Gastroesophageal sphincter (tissue), 4 donors: ENCODE measurements around the gene RAPGEF1. TPM values are rescaled to one million over a fixed set of nuclear protein-coding genes. Genes with fewer than 3 reads are reported as not detected.

Experiments
- ATAC-seq: fragments of 150-250 bp; one replicate; pipeline ENCODE4 v1.9.1; 2016; ENCODE audit warnings: mild to moderate bottlenecking, moderate library complexity
- H3K27ac ChIP-seq, 4 donors: fragments of 200-600 bp; sonication (generic) in 3 of 4; 1 replicate in 3 of 4; 2 replicates in 1 of 4; pipeline ENCODE4 v1.5.1; 2016 to 2019
- H3K27me3 ChIP-seq: fragments of 200-600 bp; sonication (generic); one replicate; pipeline ENCODE4 v1.5.1; 2019
- H3K36me3 ChIP-seq, 2 donors: fragments of 200-600 bp; sonication (generic); one replicate each; pipeline ENCODE4 v1.5.1; 2019; ENCODE audit warnings: control low read depth in 1 of 2
- H3K4me1 ChIP-seq, 3 donors: fragments of 200-600 bp; sonication (generic); 1 replicate in 2 of 3; 2 replicates in 1 of 3; pipeline ENCODE4 v1.5.1; 2016 to 2019; ENCODE audit warnings: control low read depth in 2 of 3
- H3K4me3 ChIP-seq, 2 donors: fragments of 200-600 bp; sonication (generic); one replicate each; pipeline ENCODE4 v1.5.1; 2019; ENCODE audit warnings: mild to moderate bottlenecking in 1 of 2, moderate library complexity in 1 of 2
- H3K9me3 ChIP-seq, 3 donors: fragments of 200-600 bp; sonication (generic); one replicate each; pipeline ENCODE4 v1.5.1; 2017 to 2019; ENCODE audit warnings: control low read depth in 2 of 3
- CTCF ChIP-seq, 4 experiments: fragments of 200-600 bp in 2 of 4; fragments of 450-650 bp in 2 of 4; sonication (generic) in 1 of 4; IDR thresholded peaks; one replicate each; pipeline ENCODE4 v1.5.1; 2017 to 2019; ENCODE audit warnings: antibody characterized with exemption in 4 of 4, mild to moderate bottlenecking in 2 of 4, moderate library complexity in 2 of 4
- EP300 ChIP-seq: sonication (generic); formaldehyde crosslinking; IDR thresholded peaks from one replicate; pipeline ENCODE4 v1.6.1; 2017; ENCODE audit warnings: antibody characterized with exemption, mild to moderate bottlenecking
- POLR2A ChIP-seq, 2 donors: fragments of 450-650 bp; IDR thresholded peaks; one replicate each; pipeline ENCODE4 v1.6.1; 2017; ENCODE audit warnings: antibody characterized with exemption in 2 of 2, mild to moderate bottlenecking in 2 of 2, moderate library complexity in 1 of 2
- POLR2AphosphoS5 ChIP-seq: sonication (generic); formaldehyde crosslinking; IDR thresholded peaks from one replicate; pipeline ENCODE4 v1.6.1; 2017; ENCODE audit warnings: antibody characterized with exemption
- WGBS, 2 donors: methylation state at CpG; one replicate each; pipeline ENCODE4 v1.1.5; 2018; ENCODE audit warnings: low coverage in 1 of 2; 5-methylcytosine and 5-hydroxymethylcytosine counted together
- total RNA-seq, 4 donors: library from RNA; depleted of rRNA; stranded (reverse); fragments of >200 nt; gene quantifications; one replicate each; pipeline ENCODE4 v1.1.0, GENCODE V29; 2016

RAPGEF1 gene
- total RNA-seq, 4 donors from 2014 or later = 47.5 to 162 (median 77.6) TPM

DNA sequence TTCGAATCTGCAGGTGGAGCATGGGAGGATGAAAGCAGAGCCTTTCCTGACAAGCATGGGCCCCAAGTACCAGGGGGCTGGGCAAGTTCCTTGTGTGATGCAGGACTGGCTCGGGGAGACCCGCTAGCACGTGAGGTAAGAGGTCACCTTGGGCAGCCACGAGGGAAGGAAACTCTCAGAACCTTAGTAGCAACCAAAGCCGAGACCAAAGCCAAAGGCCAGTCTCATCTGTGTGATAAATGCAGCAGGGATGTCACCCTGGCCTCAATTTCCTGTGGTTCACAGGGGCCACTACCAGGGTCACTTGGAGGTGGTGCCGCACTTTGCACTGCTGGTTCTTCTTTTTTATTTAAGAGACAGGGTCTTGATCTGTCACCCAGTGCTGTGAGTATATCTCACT is 155.0 kb downstream of the RAPGEF1 start:
- Histone ChIP-seq H3K36me3 (peaks cover 0 to 90% of the 10 kb centered on the region in 2 donors), H3K4me1 (peaks cover 0 to 4% (median 0%) of the 10 kb centered on the region in 3 donors), H3K4me3 (no peak overlapping the region), H3K27ac (no peak overlapping the region), H3K27me3 (no peaks in the 10 kb centered on the region), H3K9me3 (no peaks in the 10 kb centered on the region)
- WGBS, 2 donors = 53 to 61% methylated on average over 2 to 5 of the region's 7 CpGs
- no peak for TF ChIP-seq POLR2AphosphoS5
- TF ChIP-seq EP300 = no peak
- TF ChIP-seq POLR2A (IDR thresholded peaks at IDR 0.05) = no peak
- no peak for TF ChIP-seq CTCF (IDR thresholded peaks at IDR 0.05)
- ATAC-seq = no peak

- no peaks in the 10 kb centered on the region for H3K27me3 ChIP-seq
- H3K27ac ChIP-seq = no peak overlapping the region
- H3K9me3 ChIP-seq = no peaks in the 10 kb centered on the region
- WGBS, 2 donors = no CpG with 5 or more reads among the region's 27 CpGs
- ATAC-seq = no peak
- no peak overlapping the region for H3K4me3 ChIP-seq
- TF ChIP-seq EP300 = no peak
- TF ChIP-seq POLR2A (IDR thresholded peaks at IDR 0.05) = no peak
- TF ChIP-seq CTCF (IDR thresholded peaks at IDR 0.05) = no peak
- no peak for TF ChIP-seq POLR2AphosphoS5
- H3K36me3 ChIP-seq = peaks cover 0 to 90% of the 10 kb centered on the region in 2 donors
- H3K4me1 ChIP-seq = peaks cover 0 to 6% (median 0%) of the 10 kb centered on the region in 3 donors
These were observed 155.9 kb downstream of the RAPGEF1 start for GRCh38 chr9:131583836-131584555.

DNA sequence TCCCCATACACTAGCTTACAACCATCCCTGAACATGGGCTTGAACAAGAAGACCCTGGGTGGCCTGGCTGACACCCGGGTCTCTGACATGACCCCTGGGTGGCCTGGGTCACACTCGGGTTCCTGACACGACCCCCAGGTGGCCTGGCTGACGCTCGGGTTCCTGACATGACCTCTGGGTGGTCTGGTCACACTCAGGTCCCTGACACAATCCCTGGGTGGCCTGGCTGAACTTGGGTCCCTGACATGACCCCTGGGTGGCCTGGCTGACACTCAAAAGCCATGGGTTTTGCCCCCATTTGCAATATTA is 156.6 kb downstream of the RAPGEF1 start:
- Histone ChIP-seq H3K4me1 (peaks cover 0 to 6% (median 0%) of the 10 kb centered on the region in 3 donors), H3K9me3 (no peaks in the 10 kb centered on the region), H3K27me3 (no peaks in the 10 kb centered on the region), H3K4me3 (no peak overlapping the region), H3K27ac (no peak overlapping the region), H3K36me3 (peaks cover 0 to 90% of the 10 kb centered on the region in 2 donors)
- TF ChIP-seq CTCF (IDR thresholded peaks at IDR 0.05) (no peak), POLR2A (IDR thresholded peaks at IDR 0.05) (no peak), EP300 (no peak), POLR2AphosphoS5 (no peak)
- ATAC-seq = no peak
- no CpG with 5 or more reads among the region's 5 CpGs for WGBS, 2 donors

DNA sequence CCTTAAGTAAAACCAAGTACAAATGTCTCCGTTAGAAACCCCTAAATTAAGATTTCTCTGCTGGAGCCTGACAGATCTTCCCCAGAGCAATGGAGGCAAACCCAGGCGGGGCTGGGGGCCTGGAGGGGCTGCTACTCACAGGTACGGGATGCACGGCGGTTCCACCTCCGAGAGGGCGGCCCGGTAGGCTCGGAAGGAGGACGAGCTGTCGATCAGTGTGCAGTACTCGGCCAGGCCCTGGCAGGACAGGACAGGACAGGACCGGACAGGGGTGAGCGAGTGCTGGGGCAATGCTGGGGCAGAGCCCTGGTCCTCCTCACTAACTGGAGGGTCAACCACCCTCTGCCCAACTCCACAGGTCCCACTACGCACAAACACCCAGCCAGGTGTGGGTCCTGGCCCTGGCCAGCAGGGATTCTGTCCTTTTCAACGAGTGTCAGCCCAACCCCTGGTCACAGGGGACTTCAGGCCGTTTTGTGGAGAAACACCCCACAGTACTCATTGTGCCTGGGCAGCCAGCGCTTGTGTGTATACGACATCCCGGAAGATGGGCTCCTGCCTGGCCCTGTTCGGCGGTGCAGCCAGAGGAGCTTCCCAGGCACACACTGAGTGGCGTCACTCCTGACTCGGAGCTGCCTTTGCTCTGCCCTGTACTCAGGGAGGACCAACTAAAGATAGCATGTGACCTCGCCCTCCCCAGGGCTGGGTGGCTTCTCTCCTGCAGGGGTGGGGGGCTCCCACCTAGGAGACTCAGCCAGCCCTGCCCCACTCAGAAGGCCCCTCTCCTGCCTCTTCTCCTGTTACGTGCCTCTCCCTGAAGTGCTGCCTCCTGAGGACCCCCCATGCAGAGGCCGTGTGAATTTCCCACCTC is 157.2 kb downstream of the RAPGEF1 start:
- Histone ChIP-seq H3K4me1 (peaks cover 0 to 6% (median 0%) of the 10 kb centered on the region in 3 donors), H3K9me3 (no peaks in the 10 kb centered on the region), H3K27me3 (no peaks in the 10 kb centered on the region), H3K4me3 (no peak overlapping the region), H3K27ac (no peak overlapping the region), H3K36me3 (peaks cover 0 to 90% of the 10 kb centered on the region in 2 donors)
- ATAC-seq = no peak
- 60 to 73% methylated on average over 3 of the region's 27 CpGs for WGBS, 2 donors
- no peak for TF ChIP-seq EP300
- no peak for TF ChIP-seq CTCF (IDR thresholded peaks at IDR 0.05)
